H9 (cell line): Measurements from ENCODE around the gene RALBP1. TPM values are rescaled to one million over a fixed set of nuclear protein-coding genes. Genes with fewer than 3 reads are reported as not detected.

ENCODE experiments used
- DNase-seq: peaks from one replicate; pipeline ENCODE4 v3.0.0-alpha.2; 2017
- H2AFZ ChIP-seq: one replicate; pipeline ENCODE4 v1.6.1; 2013; ENCODE audit warnings: mild to moderate bottlenecking, low read length, control low read depth, moderate library complexity
- H2AK5ac ChIP-seq: 2 replicates; pipeline ENCODE4 v1.6.1; 2013; ENCODE audit warnings: low read length, control low read depth, mixed read lengths; ENCODE audit not compliant: insufficient read length
- H2BK120ac ChIP-seq: one replicate; pipeline ENCODE4 v1.6.1; 2013; ENCODE audit warnings: low read depth, mild to moderate bottlenecking, low read length, control low read depth, inconsistent platforms; ENCODE audit not compliant: poor library complexity, severe bottlenecking
- H2BK12ac ChIP-seq: 2 replicates; pipeline ENCODE4 v1.6.1; 2013; ENCODE audit warnings: low read length, control low read depth, mixed read lengths, low read depth; ENCODE audit not compliant: insufficient read length
- H2BK15ac ChIP-seq: 2 replicates; pipeline ENCODE4 v1.6.1; 2013; ENCODE audit warnings: low read depth, low read length, control low read depth
- H2BK20ac ChIP-seq: one replicate; pipeline ENCODE4 v1.6.1; 2013; ENCODE audit warnings: low read depth, mild to moderate bottlenecking, low read length, control low read depth, inconsistent platforms; ENCODE audit not compliant: poor library complexity, severe bottlenecking
- H2BK5ac ChIP-seq: 2 replicates; pipeline ENCODE4 v1.6.1; 2013; ENCODE audit warnings: low read length, control low read depth, mixed read lengths; ENCODE audit not compliant: insufficient read length
- H3K14ac ChIP-seq: 2 replicates; pipeline ENCODE4 v1.6.1; 2013; ENCODE audit warnings: low read length, control low read depth; ENCODE audit not compliant: insufficient read depth
- H3K18ac ChIP-seq: 2 replicates; pipeline ENCODE4 v1.6.1; 2013; ENCODE audit warnings: low read depth, mild to moderate bottlenecking, mixed read lengths, low read length, control low read depth; ENCODE audit not compliant: insufficient read length
- H3K23ac ChIP-seq: 2 replicates; pipeline ENCODE4 v1.6.1; 2013; ENCODE audit warnings: low read length, control low read depth, mixed read lengths, low read depth; ENCODE audit not compliant: insufficient read length
- H3K23me2 ChIP-seq: 2 replicates; pipeline ENCODE4 v1.6.1; 2013; ENCODE audit warnings: low read depth, mild to moderate bottlenecking, mixed read lengths, low read length, control low read depth; ENCODE audit not compliant: insufficient read length, poor library complexity, severe bottlenecking
- H3K27ac ChIP-seq: 2 replicates; pipeline ENCODE4 v1.5.1; 2013; ENCODE audit warnings: low read length, control low read depth, mixed read lengths, low read depth; ENCODE audit not compliant: insufficient read length
- H3K27me3 ChIP-seq: 2 replicates; pipeline ENCODE4 v1.6.1; 2013; ENCODE audit warnings: low read length, control low read depth, inconsistent platforms; ENCODE audit not compliant: insufficient read depth
- H3K4ac ChIP-seq: 2 replicates; pipeline ENCODE4 v1.6.1; 2013; ENCODE audit warnings: low read depth, mild to moderate bottlenecking, control low read depth, inconsistent platforms, low read length, moderate library complexity
- H3K4me1 ChIP-seq: 2 replicates; pipeline ENCODE4 v1.6.1; 2013; ENCODE audit warnings: low read length, control low read depth, inconsistent platforms; ENCODE audit not compliant: insufficient read depth
- H3K4me2 ChIP-seq: 2 replicates; pipeline ENCODE4 v1.6.1; 2013; ENCODE audit warnings: low read length, control low read depth, mixed read lengths; ENCODE audit not compliant: insufficient read length, insufficient read depth
- H3K56ac ChIP-seq: 2 replicates; pipeline ENCODE4 v1.6.1; 2013; ENCODE audit warnings: low read depth, mild to moderate bottlenecking, mixed read lengths, low read length, control low read depth; ENCODE audit not compliant: insufficient read length
- H3K79me1 ChIP-seq: 2 replicates; pipeline ENCODE4 v1.6.1; 2013; ENCODE audit warnings: low read depth, mild to moderate bottlenecking, moderate library complexity, low read length, control low read depth, inconsistent platforms; ENCODE audit not compliant: insufficient read depth, poor library complexity, severe bottlenecking
- H3K79me2 ChIP-seq: 2 replicates; pipeline ENCODE4 v1.6.1; 2013; ENCODE audit warnings: low read length, control low read depth, inconsistent platforms; ENCODE audit not compliant: insufficient read depth
- H3K9ac ChIP-seq: 2 replicates; pipeline ENCODE4 v1.6.1; 2013; ENCODE audit warnings: low read length, control low read depth, mixed read lengths; ENCODE audit not compliant: insufficient read length; ENCODE audit errors: extremely low read depth
- H3K9me3 ChIP-seq: one replicate; pipeline ENCODE4 v1.6.1; 2013; ENCODE audit warnings: low read depth, low read length, inconsistent platforms; ENCODE audit not compliant: control insufficient read depth
- H3T11ph ChIP-seq: one replicate; pipeline ENCODE4 v1.6.1; 2013; ENCODE audit warnings: mild to moderate bottlenecking, low read length, control low read depth, inconsistent platforms
- H4K20me1 ChIP-seq: one replicate; pipeline ENCODE4 v1.6.1; 2013; ENCODE audit not compliant: control insufficient read depth, insufficient read length, insufficient read depth
- H4K5ac ChIP-seq: 2 replicates; pipeline ENCODE4 v1.6.1; 2013; ENCODE audit warnings: low read depth, mild to moderate bottlenecking, mixed read lengths, low read length, control low read depth; ENCODE audit not compliant: insufficient read length
- H4K8ac ChIP-seq: replicated peaks from 2 replicates; pipeline ENCODE4 v1.6.1; 2013; ENCODE audit warnings: low read length, control low read depth, mixed read lengths, low read depth; ENCODE audit not compliant: insufficient read length
- H4K91ac ChIP-seq: 2 replicates; pipeline ENCODE4 v1.6.1; 2013; ENCODE audit warnings: low read depth, mild to moderate bottlenecking, moderate library complexity, mixed read lengths, low read length, control low read depth; ENCODE audit not compliant: insufficient read length
- H3K27ac Mint-ChIP-seq, 3 experiments: 2 replicates in 2 of 3; 3 replicates in 1 of 3; pipeline ENCODE4 v1.8.0; 2020 to 2021; ENCODE audit warnings: mixed read lengths in 3 of 3, mild to moderate bottlenecking in 1 of 3, moderate library complexity in 1 of 3
- H3K27me3 Mint-ChIP-seq: 2 replicates; pipeline ENCODE4 v1.8.0; 2021; ENCODE audit warnings: low read depth, mild to moderate bottlenecking, moderate library complexity, mixed read lengths
- H3K36me3 Mint-ChIP-seq, 3 experiments: 2 replicates in 2 of 3; 3 replicates in 1 of 3; pipeline ENCODE4 v1.8.0; 2020 to 2021; ENCODE audit warnings: low read depth in 3 of 3, mixed read lengths in 3 of 3; ENCODE audit not compliant: insufficient read depth in 1 of 3
- H3K4me1 Mint-ChIP-seq, 2 experiments: 2 replicates each; pipeline ENCODE4 v1.8.0; 2020; ENCODE audit warnings: mixed read lengths in 2 of 2
- H3K4me3 Mint-ChIP-seq, 2 experiments: 2 replicates in 1 of 2; 3 replicates in 1 of 2; pipeline ENCODE4 v1.8.0; 2020 to 2021; ENCODE audit warnings: mild to moderate bottlenecking in 2 of 2, mixed read lengths in 2 of 2, moderate library complexity in 1 of 2
- H3K9me3 Mint-ChIP-seq, 2 experiments: 2 replicates in 1 of 2; 3 replicates in 1 of 2; pipeline ENCODE4 v1.8.0; 2020; ENCODE audit warnings: mild to moderate bottlenecking in 2 of 2, mixed read lengths in 2 of 2, moderate library complexity in 1 of 2
- CTCF ChIP-seq: fragments of 200-600 bp; sonication (generic); conservative IDR thresholded peaks from 3 replicates; pipeline ENCODE4 v1.8.0; 2021; ENCODE audit warnings: antibody characterized with exemption, mild to moderate bottlenecking
- WGBS: extraction: QIAGEN DNeasy Blood & Tissue Kit; methylation state at CpG from one replicate; pipeline ENCODE4 v1.1.7; 2013; ENCODE audit warnings: missing lambda C conversion rate, low lambda C conversion rate, mixed read lengths; ENCODE audit not compliant: insufficient read length; ENCODE audit errors: extremely low coverage; 5-methylcytosine and 5-hydroxymethylcytosine counted together
- total RNA-seq: library from RNA; stranded (reverse); gene quantifications from 2 replicates; pipeline ENCODE4 v1.2.1, GENCODE V29; 2021

RALBP1 gene
- total RNA-seq, 1 experiment from 2014 or later = 51.0 TPM

GRCh38 chr18:9550429-9550828, 75.1 kb downstream of the RALBP1 start:
- Histone ChIP-seq H3K23me2 (no peaks in the 10 kb centered on the region), H4K5ac (no peak overlapping the region), H3K56ac (no peak overlapping the region), H3K18ac (no peak overlapping the region), H2AK5ac (no peak overlapping the region), H4K20me1 (peaks cover 3% of the 10 kb centered on the region), H3K4me1 (no peaks in the 10 kb centered on the region), H2BK15ac (no peak overlapping the region), H3T11ph (no peak overlapping the region), H3K79me1 (no peaks in the 10 kb centered on the region), H3K23ac (no peak overlapping the region), H3K9ac (no peak overlapping the region), H3K27me3 (no peaks in the 10 kb centered on the region), H4K8ac (no peak overlapping the region), H4K91ac (no peak overlapping the region), H2BK120ac (no peak overlapping the region), H2BK12ac (no peak overlapping the region), H2BK20ac (no peak overlapping the region), H2AFZ (no peak overlapping the region), H3K4ac (no peak overlapping the region), H3K14ac (no peak overlapping the region), H3K4me2 (no peak overlapping the region), H2BK5ac (no peak overlapping the region), H3K27ac (no peak overlapping the region), H3K9me3 (peaks cover 7% of the 10 kb centered on the region), H3K79me2 (no peaks in the 10 kb centered on the region)
- H3K27me3 Mint-ChIP-seq = no peaks in the 10 kb centered on the region
- TF ChIP-seq CTCF = no peak
- DNase-seq = no peak
- peaks cover 18% of the 10 kb centered on the region in 2 experiments for H3K4me1 Mint-ChIP-seq
- no peak overlapping the region; a peak in 1 of 5 replicates for H3K4me3 Mint-ChIP-seq
- WGBS = no CpG with 5 or more reads among the region's 4 CpGs
- H3K36me3 Mint-ChIP-seq = peaks cover 54 to 93% (median 84%) of the 10 kb centered on the region in 3 experiments
- no peak overlapping the region for H3K27ac Mint-ChIP-seq
- peaks cover 12 to 13% of the 10 kb centered on the region in 2 experiments for H3K9me3 Mint-ChIP-seq
